ENCODE measurements around the gene SKIC2.
A peak's percentile ranks its signal among the peaks of the same experiment; 100 is the strongest.

The SKIC2 gene

GRCh38 chr6:31949926-31950548, 8.9 kb upstream of the SKIC2 start:
- TF ChIP-seq CTCF (IDR thresholded peaks at IDR 0.05; ENCODE audit: insufficient read depth, low read length, poor library complexity, severe bottlenecking): no peak
- Histone ChIP-seq H3K36me3 (ENCODE audit: control insufficient read depth, insufficient read depth, low read length) (peaks cover 14% of the 10 kb centered on the region), H3K27me3 (replicated peaks; ENCODE audit: control insufficient read depth, insufficient read depth, low read length) (no peaks in the 10 kb centered on the region), H3K4me3 (replicated peaks; ENCODE audit: low read depth, low read length) (no peak overlapping the region)
- DNase-seq (ENCODE audit: extremely low read depth, insufficient read length): no peak

DNA sequence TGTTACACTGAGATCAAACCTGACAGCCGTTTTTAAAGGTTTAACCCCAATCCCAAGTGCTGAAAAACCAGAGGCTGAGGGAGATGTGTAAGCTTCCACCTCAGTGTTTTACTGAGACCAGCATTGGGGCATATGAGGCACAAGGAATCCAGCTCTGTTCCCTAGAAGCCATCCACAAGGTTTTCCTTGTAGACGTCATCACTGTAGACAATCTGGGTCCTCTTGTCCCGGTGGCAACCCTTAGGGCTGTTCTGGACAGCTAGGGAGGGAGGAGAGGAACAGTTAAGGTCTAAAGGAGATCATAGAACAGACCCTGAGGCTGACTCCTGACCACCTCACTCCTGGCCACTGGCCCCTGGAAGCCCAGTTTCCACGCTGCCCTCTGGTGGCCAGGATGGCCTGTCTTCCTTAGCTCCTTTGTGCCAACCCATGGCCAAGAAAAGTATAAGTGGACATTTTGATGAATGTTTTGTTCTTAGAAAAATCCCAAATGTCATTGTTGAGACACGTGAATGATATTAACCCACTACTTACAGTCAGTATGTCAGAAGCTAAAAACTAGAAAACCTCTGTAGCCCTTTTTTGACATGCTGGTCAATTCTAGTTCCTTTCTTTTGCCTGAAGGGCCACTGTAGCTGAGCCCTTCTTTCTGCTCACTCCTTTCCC, 6.7 kb upstream of the SKIC2 start:
- Histone ChIP-seq H3K27me3 (replicated peaks; ENCODE audit: control insufficient read depth, insufficient read depth, low read length) (no peaks in the 10 kb centered on the region), H3K4me3 (replicated peaks; ENCODE audit: low read depth, low read length) (no peak overlapping the region), H3K36me3 (ENCODE audit: control insufficient read depth, insufficient read depth, low read length) (peaks cover 21% of the 10 kb centered on the region)
- peak; percentile 56 for TF ChIP-seq CTCF (IDR thresholded peaks at IDR 0.05; ENCODE audit: insufficient read depth, low read length, poor library complexity, severe bottlenecking)
- no peak for DNase-seq (ENCODE audit: extremely low read depth, insufficient read length)

- DNase-seq (ENCODE audit: extremely low read depth, insufficient read length): no peak
- Histone ChIP-seq H3K36me3 (ENCODE audit: control insufficient read depth, insufficient read depth, low read length) (peaks cover 21% of the 10 kb centered on the region), H3K27me3 (replicated peaks; ENCODE audit: control insufficient read depth, insufficient read depth, low read length) (no peaks in the 10 kb centered on the region), H3K4me3 (replicated peaks; ENCODE audit: low read depth, low read length) (no peak overlapping the region)
- TF ChIP-seq CTCF (IDR thresholded peaks at IDR 0.05; ENCODE audit: insufficient read depth, low read length, poor library complexity, severe bottlenecking): no peak
These were observed 6.1 kb upstream of the SKIC2 start for GRCh38 chr6:31952890-31953289.

DNA sequence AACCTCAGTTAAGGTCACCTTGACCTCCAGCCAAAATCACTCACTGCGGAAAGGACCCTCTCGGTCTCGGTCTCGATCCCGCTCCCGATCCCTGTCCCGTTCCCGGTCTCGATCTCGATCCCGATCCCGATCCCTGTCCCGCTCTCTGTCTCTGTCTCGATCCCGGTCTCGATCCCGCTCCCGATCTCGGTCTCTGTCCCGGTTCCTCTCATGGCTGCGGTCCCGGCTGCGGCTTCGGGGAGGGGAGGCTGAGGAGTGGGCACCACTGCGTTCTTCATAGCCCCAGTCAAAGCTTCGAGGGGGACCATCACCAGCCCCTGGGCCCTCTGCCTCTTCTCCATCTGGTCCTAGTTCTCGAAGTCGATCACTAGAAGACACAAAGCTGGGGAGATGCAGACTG, 4.5 kb upstream of the SKIC2 start:
- no peak for TF ChIP-seq CTCF (IDR thresholded peaks at IDR 0.05; ENCODE audit: insufficient read depth, low read length, poor library complexity, severe bottlenecking)
- no peak for DNase-seq (ENCODE audit: extremely low read depth, insufficient read length)
- H3K4me3 ChIP-seq (replicated peaks; ENCODE audit: low read depth, low read length): no peak overlapping the region
- H3K36me3 ChIP-seq (ENCODE audit: control insufficient read depth, insufficient read depth, low read length): peaks cover 21% of the 10 kb centered on the region
- no peaks in the 10 kb centered on the region for H3K27me3 ChIP-seq (replicated peaks; ENCODE audit: control insufficient read depth, insufficient read depth, low read length)

DNA sequence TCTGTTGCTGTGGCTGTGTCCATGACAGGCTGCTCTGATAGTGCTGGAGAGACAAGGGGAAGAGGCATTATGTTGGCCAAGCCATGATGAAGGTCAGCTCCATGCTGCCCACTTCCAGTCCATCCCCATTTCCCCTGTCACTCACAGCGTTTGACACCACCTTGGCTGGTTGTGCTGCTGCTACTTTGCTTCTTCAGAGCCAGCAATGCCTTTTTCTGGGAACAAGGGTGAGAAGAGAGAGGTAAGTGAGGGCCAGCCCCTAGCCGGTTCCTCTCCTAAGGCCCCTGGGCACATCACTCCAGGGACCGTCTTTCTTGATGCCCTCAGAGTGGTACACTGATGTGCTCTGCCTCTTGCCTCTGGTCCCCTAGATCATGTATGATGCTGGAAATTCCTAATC, 2.2 kb upstream of the SKIC2 start:
- no peak for TF ChIP-seq CTCF (IDR thresholded peaks at IDR 0.05; ENCODE audit: insufficient read depth, low read length, poor library complexity, severe bottlenecking)
- Histone ChIP-seq H3K4me3 (replicated peaks; ENCODE audit: low read depth, low read length) (no peak overlapping the region), H3K36me3 (ENCODE audit: control insufficient read depth, insufficient read depth, low read length) (peaks cover 27% of the 10 kb centered on the region), H3K27me3 (replicated peaks; ENCODE audit: control insufficient read depth, insufficient read depth, low read length) (no peaks in the 10 kb centered on the region)
- DNase-seq (ENCODE audit: extremely low read depth, insufficient read length): no peak
